CD14-positive monocyte (primary cell): Measurements from ENCODE around the gene CACNA1D. TPM values are rescaled to one million over a fixed set of nuclear protein-coding genes. Genes with fewer than 3 reads are reported as not detected.

Experiments
- DNase-seq, 3 donors: peaks; one replicate each; pipeline ENCODE4 v3.0.0-alpha.2; 2011 to 2022
- H2AFZ ChIP-seq: 2 replicates; pipeline ENCODE4 v1.6.0; 2012; ENCODE audit warnings: mild to moderate bottlenecking, low read depth, low read length, inconsistent platforms; ENCODE audit not compliant: insufficient read depth, poor library complexity, severe bottlenecking
- H3K27ac ChIP-seq, 2 donors: 1 replicate in 1 of 2; 2 replicates in 1 of 2; pipeline ENCODE4 v1.5.1; 2012 to 2013; ENCODE audit warnings: low read length in 2 of 2, control low read depth in 1 of 2, inconsistent platforms in 1 of 2, low read depth in 1 of 2, mild to moderate bottlenecking in 1 of 2
- H3K27me3 ChIP-seq, 2 donors: one replicate each; pipeline versions ENCODE4 v1.6.0 to v1.6.1; 2011 to 2013; ENCODE audit warnings: low read length in 2 of 2; ENCODE audit not compliant: control insufficient read depth in 2 of 2, insufficient read depth in 2 of 2
- H3K36me3 ChIP-seq, 2 donors: replicated peaks in 1 of 2; 1 replicate in 1 of 2; 2 replicates in 1 of 2; pipeline versions ENCODE4 v1.5.1 to v1.6.1; 2012 to 2013; ENCODE audit warnings: low read length in 2 of 2, control low read depth in 1 of 2, inconsistent platforms in 1 of 2, mild to moderate bottlenecking in 1 of 2; ENCODE audit not compliant: insufficient read depth in 2 of 2, control insufficient read depth in 1 of 2
- H3K4me1 ChIP-seq, 2 donors: 1 replicate in 1 of 2; 2 replicates in 1 of 2; pipeline versions ENCODE4 v1.5.1 to v1.6.1; 2012 to 2013; ENCODE audit warnings: low read length in 2 of 2, control low read depth in 1 of 2, inconsistent platforms in 1 of 2, mild to moderate bottlenecking in 1 of 2, moderate library complexity in 1 of 2; ENCODE audit not compliant: insufficient read depth in 2 of 2, control insufficient read depth in 1 of 2
- H3K4me2 ChIP-seq: replicated peaks from 2 replicates; pipeline ENCODE3; 2012; ENCODE audit warnings: low read length, moderate library complexity, mild to moderate bottlenecking; ENCODE audit not compliant: poor library complexity, severe bottlenecking; ENCODE audit errors: extremely low read depth
- H3K4me3 ChIP-seq, 3 experiments: fragments of 200-600 bp in 1 of 3; sonication (generic) in 1 of 3; replicated peaks in 1 of 3; 1 replicate in 2 of 3; 2 replicates in 1 of 3; pipeline ENCODE4 v1.5.1; 2011 to 2013; ENCODE audit warnings: low read length in 3 of 3, mild to moderate bottlenecking in 3 of 3, control low read depth in 2 of 3, low read depth in 2 of 3, inconsistent platforms in 1 of 3, moderate library complexity in 1 of 3
- H3K79me2 ChIP-seq: 2 replicates; pipeline ENCODE4 v1.6.0; 2012; ENCODE audit warnings: mild to moderate bottlenecking, control low read depth, inconsistent platforms, low read length, moderate library complexity; ENCODE audit not compliant: insufficient read depth
- H3K9ac ChIP-seq: 2 replicates; pipeline ENCODE4 v1.6.0; 2017; ENCODE audit warnings: low read length, mild to moderate bottlenecking; ENCODE audit not compliant: insufficient read depth, poor library complexity, severe bottlenecking
- H3K9me3 ChIP-seq, 2 donors: replicated peaks in 1 of 2; 1 replicate in 1 of 2; 2 replicates in 1 of 2; pipeline versions ENCODE4 v1.5.1 to v1.6.1; 2012 to 2013; ENCODE audit warnings: low read length in 2 of 2, control low read depth in 1 of 2; ENCODE audit not compliant: control insufficient read depth in 1 of 2, insufficient read depth in 1 of 2
- H4K20me1 ChIP-seq: 2 replicates; pipeline ENCODE4 v1.6.0; 2012; ENCODE audit warnings: mild to moderate bottlenecking, low read length, control low read depth, moderate library complexity; ENCODE audit not compliant: insufficient read depth
- H3K27ac Mint-ChIP-seq, 7 donors: one replicate each; pipeline ENCODE4 v1.8.0; 2020; ENCODE audit warnings: mild to moderate bottlenecking in 7 of 7, mixed read lengths in 7 of 7, moderate library complexity in 6 of 7, inconsistent platforms in 2 of 7
- H3K27me3 Mint-ChIP-seq, 3 donors: one replicate each; pipeline ENCODE4 v1.8.0; 2021 to 2022; ENCODE audit warnings: low read depth in 3 of 3, mild to moderate bottlenecking in 3 of 3, mixed read lengths in 3 of 3, moderate library complexity in 3 of 3, inconsistent platforms in 1 of 3
- H3K36me3 Mint-ChIP-seq, 2 donors: one replicate each; pipeline ENCODE4 v1.8.0; 2020; ENCODE audit warnings: mixed read lengths in 2 of 2, inconsistent platforms in 1 of 2, mild to moderate bottlenecking in 1 of 2
- H3K4me1 Mint-ChIP-seq: one replicate; pipeline ENCODE4 v1.8.0; 2020; ENCODE audit warnings: mild to moderate bottlenecking, mixed read lengths
- H3K4me3 Mint-ChIP-seq, 2 donors: one replicate each; pipeline ENCODE4 v1.8.0; 2020; ENCODE audit warnings: mild to moderate bottlenecking in 2 of 2, mixed read lengths in 2 of 2, moderate library complexity in 1 of 2
- H3K9me3 Mint-ChIP-seq, 7 donors: one replicate each; pipeline ENCODE4 v1.8.0; 2020 to 2022; ENCODE audit warnings: mixed read lengths in 7 of 7, mild to moderate bottlenecking in 6 of 7, moderate library complexity in 6 of 7, inconsistent platforms in 2 of 7
- WGBS: methylation state at CpG from one replicate; pipeline ENCODE4 v1.1.5; 2013; ENCODE audit warnings: missing lambda C conversion rate; ENCODE audit not compliant: insufficient coverage; 5-methylcytosine and 5-hydroxymethylcytosine counted together
- intact Hi-C, 2 donors: fragments of 100-400 bp; cut with micrococcal nuclease; formaldehyde crosslinking; loops; one replicate each; pipeline versions ENCODE4 v1.15.0 to v1.15.1; 2023
- polyA plus RNA-seq, 3 donors: library from polyadenylated mRNA; depleted of rRNA in 1 of 3; unstranded in 2 of 3; stranded (reverse) in 1 of 3; fragments of 300-500 nt in 2 of 3; fragments of >200 nt in 1 of 3; fragmentation: Illumina TruSeq in 2 of 3; gene quantifications; 1 replicate in 2 of 3; 2 replicates in 1 of 3; pipeline ENCODE4 v1.2.3, GENCODE V29; 2012 to 2021
- TF ChIP-seq, protein P1 (sequence below): fragments of 200-600 bp; IDR thresholded peaks from one replicate; pipeline ENCODE4 v1.8.0; 2022; ENCODE audit warnings: antibody characterized with exemption, mild to moderate bottlenecking

CACNA1D gene
- polyA plus RNA-seq, 3 donors = 0.29 to 1.2 (median 0.98) TPM

DNA sequence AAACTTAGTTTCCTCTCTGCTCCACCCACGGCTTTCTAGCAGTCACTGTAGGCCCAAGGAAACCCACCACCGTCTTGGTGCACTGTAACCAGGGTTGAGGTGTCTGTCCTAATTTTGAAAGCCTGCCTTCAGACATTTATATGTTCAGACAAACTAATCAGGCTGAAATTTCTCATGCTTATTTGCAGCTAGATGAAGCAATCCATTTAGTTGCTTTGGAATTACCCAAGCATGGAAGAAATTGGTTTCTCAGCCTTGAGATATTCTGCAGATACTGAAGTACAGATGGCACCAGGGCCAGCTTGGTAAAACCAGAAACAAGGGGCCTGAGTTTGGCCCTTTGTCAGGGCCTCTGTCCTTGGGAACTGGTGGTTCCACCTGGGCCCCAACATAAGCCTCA lies 105.4 kb downstream of the CACNA1D start:
- intact Hi-C loops = no loop called here
- no peak overlapping the region for H3K4me2 ChIP-seq
- no peaks in the 10 kb centered on the region for H4K20me1 ChIP-seq
- H3K4me1 Mint-ChIP-seq = no peaks in the 10 kb centered on the region
- TF ChIP-seq, protein P1, sequence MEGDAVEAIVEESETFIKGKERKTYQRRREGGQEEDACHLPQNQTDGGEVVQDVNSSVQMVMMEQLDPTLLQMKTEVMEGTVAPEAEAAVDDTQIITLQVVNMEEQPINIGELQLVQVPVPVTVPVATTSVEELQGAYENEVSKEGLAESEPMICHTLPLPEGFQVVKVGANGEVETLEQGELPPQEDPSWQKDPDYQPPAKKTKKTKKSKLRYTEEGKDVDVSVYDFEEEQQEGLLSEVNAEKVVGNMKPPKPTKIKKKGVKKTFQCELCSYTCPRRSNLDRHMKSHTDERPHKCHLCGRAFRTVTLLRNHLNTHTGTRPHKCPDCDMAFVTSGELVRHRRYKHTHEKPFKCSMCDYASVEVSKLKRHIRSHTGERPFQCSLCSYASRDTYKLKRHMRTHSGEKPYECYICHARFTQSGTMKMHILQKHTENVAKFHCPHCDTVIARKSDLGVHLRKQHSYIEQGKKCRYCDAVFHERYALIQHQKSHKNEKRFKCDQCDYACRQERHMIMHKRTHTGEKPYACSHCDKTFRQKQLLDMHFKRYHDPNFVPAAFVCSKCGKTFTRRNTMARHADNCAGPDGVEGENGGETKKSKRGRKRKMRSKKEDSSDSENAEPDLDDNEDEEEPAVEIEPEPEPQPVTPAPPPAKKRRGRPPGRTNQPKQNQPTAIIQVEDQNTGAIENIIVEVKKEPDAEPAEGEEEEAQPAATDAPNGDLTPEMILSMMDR = no peak
- peaks cover 2 to 8% (median 4%) of the 10 kb centered on the region in 3 donors for H3K27me3 Mint-ChIP-seq
- no peaks in the 10 kb centered on the region for H3K9me3 ChIP-seq
- no peak overlapping the region for H3K27ac Mint-ChIP-seq
- no peak for DNase-seq
- no peaks in the 10 kb centered on the region for H3K4me1 ChIP-seq
- no peak overlapping the region for H3K4me3 Mint-ChIP-seq
- WGBS = no CpG with 5 or more reads among the region's 2 CpGs
- H3K27ac ChIP-seq = no peak overlapping the region
- no peaks in the 10 kb centered on the region for H3K27me3 ChIP-seq
- no peaks in the 10 kb centered on the region for H3K9me3 Mint-ChIP-seq
- no peak overlapping the region for H2AFZ ChIP-seq
- H3K36me3 ChIP-seq = no peaks in the 10 kb centered on the region
- H3K79me2 ChIP-seq = no peaks in the 10 kb centered on the region
- no peak overlapping the region for H3K9ac ChIP-seq
- H3K36me3 Mint-ChIP-seq = no peaks in the 10 kb centered on the region
- no peak overlapping the region for H3K4me3 ChIP-seq

DNA sequence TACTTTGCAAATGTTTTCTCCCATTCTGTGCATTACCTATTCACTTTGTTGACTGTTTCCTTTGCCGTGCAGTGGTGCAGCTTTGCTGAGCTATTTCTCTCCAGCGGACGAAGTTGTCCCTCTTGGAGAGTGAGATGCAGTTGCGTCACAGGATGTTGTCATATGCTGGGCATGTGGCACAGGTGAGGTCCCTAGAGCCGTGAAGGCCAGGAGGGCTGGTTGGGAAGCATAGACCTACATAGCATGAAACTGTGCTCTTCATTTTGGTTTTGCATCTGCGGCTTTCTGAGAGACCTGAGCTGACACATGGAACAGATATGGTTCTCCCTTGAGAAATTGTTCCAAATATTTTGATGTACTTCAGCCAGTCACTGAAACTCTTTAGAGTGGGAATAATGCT lies 108.5 kb downstream of the CACNA1D start:
- Histone ChIP-seq H3K4me3 (no peak overlapping the region), H3K27ac (no peak overlapping the region), H3K9me3 (peaks cover 0 to 2% of the 10 kb centered on the region in 2 donors), H4K20me1 (no peaks in the 10 kb centered on the region), H3K79me2 (no peaks in the 10 kb centered on the region), H3K9ac (no peak overlapping the region), H3K4me2 (no peak overlapping the region), H3K36me3 (no peaks in the 10 kb centered on the region), H2AFZ (no peak overlapping the region), H3K27me3 (peaks cover 0 to 3% of the 10 kb centered on the region in 2 donors), H3K4me1 (no peaks in the 10 kb centered on the region)
- TF ChIP-seq, protein P1 = no peak
- no peak overlapping the region for H3K4me3 Mint-ChIP-seq
- H3K27me3 Mint-ChIP-seq = peaks cover 4 to 6% (median 6%) of the 10 kb centered on the region in 3 donors
- H3K27ac Mint-ChIP-seq = no peak overlapping the region
- intact Hi-C loops = no loop called here
- peaks cover 0 to 11% (median 4%) of the 10 kb centered on the region in 7 donors for H3K9me3 Mint-ChIP-seq
- H3K36me3 Mint-ChIP-seq = no peaks in the 10 kb centered on the region
- no peaks in the 10 kb centered on the region for H3K4me1 Mint-ChIP-seq
- no peak for DNase-seq
- 86% methylated on average over 5 of the region's 6 CpGs for WGBS
